ENCODE results near the gene TTLL6.

Gene TTLL6

DNA sequence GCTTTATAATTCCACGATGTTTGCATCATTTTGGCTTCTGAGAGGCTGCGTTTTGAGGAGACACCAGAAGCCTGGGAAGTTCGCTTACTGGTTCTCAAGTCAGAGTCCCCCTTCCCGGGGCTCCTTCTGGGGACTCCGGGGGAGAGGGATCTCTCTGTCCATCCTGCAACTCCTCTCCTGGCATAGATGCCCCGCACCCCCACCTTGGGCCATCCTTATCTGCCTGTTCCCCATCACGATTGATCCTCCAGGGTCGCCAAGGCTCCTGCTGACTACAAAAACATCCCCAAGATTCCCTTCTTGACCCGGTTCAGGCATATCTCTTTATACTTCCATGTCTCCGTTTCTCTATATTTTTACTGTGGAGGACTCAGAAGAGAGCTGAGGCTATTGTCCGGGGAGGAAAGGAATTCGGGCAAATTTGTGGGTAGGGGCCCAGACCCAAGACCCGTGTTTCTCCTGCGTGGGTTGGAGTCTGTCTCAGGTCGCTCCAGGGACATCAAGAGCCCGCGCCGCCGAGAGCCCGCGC is 70.0 kb downstream of the TTLL6 start:
- Histone ChIP-seq H2AFZ (ENCODE audit: low read length) (no peak overlapping the region), H3K4me1 (ENCODE audit: insufficient read depth, low read length, severe bottlenecking) (no peaks in the 10 kb centered on the region), H3K4me3 (ENCODE audit: low read depth, low read length, poor library complexity, severe bottlenecking) (no peak overlapping the region), H3K27me3 (ENCODE audit: insufficient read depth, low read length) (peaks cover 4% of the 10 kb centered on the region; the same call in 1 of the 2 replicates), H3K9ac (ENCODE audit: low read length) (no peak overlapping the region), H3K4me2 (ENCODE audit: low read length) (no peak overlapping the region), H3K9me3 (ENCODE audit: low read length) (no peaks in the 10 kb centered on the region), H3F3A (ENCODE audit: insufficient read depth, low read length) (no peaks in the 10 kb centered on the region), H3K36me3 (ENCODE audit: insufficient read depth, low read length) (no peaks in the 10 kb centered on the region), H3K9me2 (ENCODE audit: low read depth, low read length) (no peaks in the 10 kb centered on the region), H3K27ac (ENCODE audit: low read depth, low read length, poor library complexity, severe bottlenecking) (no peak overlapping the region), H4K20me1 (ENCODE audit: insufficient read depth, low read length) (no peaks in the 10 kb centered on the region), H3K79me2 (ENCODE audit: insufficient read depth, low read length) (no peaks in the 10 kb centered on the region)
- TF ChIP-seq, protein P1, sequence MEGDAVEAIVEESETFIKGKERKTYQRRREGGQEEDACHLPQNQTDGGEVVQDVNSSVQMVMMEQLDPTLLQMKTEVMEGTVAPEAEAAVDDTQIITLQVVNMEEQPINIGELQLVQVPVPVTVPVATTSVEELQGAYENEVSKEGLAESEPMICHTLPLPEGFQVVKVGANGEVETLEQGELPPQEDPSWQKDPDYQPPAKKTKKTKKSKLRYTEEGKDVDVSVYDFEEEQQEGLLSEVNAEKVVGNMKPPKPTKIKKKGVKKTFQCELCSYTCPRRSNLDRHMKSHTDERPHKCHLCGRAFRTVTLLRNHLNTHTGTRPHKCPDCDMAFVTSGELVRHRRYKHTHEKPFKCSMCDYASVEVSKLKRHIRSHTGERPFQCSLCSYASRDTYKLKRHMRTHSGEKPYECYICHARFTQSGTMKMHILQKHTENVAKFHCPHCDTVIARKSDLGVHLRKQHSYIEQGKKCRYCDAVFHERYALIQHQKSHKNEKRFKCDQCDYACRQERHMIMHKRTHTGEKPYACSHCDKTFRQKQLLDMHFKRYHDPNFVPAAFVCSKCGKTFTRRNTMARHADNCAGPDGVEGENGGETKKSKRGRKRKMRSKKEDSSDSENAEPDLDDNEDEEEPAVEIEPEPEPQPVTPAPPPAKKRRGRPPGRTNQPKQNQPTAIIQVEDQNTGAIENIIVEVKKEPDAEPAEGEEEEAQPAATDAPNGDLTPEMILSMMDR (IDR thresholded peaks at IDR 0.05; ENCODE audit: low read length), result no peak
- TF ChIP-seq EZH2 (IDR thresholded peaks at IDR 0.05; ENCODE audit: borderline replicate concordance, low read length), result no peak

DNA sequence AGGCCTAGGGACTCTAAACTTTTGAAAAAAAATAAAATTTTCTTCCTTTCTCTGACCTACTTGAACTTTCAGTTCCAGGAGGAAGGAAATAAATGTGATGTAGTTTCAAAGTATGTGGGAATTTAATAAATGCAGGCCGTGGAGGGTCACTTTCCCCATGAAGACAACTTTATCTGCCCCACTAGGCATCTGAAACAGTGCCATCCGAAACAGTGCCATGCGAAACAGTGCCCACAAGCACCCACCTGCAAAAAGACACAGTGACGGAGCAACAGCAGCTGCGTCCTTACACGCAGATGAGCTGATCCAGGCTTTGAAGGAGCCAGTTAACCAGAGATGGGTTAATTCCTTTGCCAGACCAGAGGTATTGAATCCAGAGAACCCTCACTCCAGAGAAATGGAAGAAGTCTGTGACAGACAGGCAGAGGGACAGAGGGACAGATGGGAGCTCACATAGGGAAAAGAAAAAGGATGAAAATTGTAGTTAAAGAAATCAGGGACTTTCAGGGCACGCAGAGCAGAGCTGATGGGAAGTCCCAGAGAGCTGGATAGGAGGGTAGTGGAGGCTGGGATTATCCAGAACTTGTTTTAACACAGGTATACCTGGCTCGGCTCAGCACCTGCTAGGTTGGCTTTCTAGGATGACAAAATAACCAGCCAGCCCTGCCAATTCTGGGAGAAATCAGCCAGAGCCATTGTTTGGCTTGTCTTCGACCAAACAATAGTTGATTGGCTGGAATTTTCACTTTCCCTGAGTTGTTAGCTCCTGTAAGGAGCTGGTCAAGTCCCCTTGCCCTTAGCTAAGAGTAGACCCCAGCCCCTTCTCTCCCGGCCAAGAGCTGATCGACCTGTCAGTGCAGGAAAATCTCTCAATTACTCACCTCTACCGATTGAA is 71.4 kb downstream of the TTLL6 start:
- TF ChIP-seq, protein P1 (IDR thresholded peaks at IDR 0.05; ENCODE audit: low read length), result no peak
- TF ChIP-seq EZH2 (IDR thresholded peaks at IDR 0.05; ENCODE audit: borderline replicate concordance, low read length), result no peak
- Histone ChIP-seq H2AFZ (ENCODE audit: low read length) (no peak overlapping the region), H3K79me2 (ENCODE audit: insufficient read depth, low read length) (no peaks in the 10 kb centered on the region), H3K4me3 (ENCODE audit: low read depth, low read length, poor library complexity, severe bottlenecking) (no peak overlapping the region), H3F3A (ENCODE audit: insufficient read depth, low read length) (no peaks in the 10 kb centered on the region), H3K9me3 (ENCODE audit: low read length) (no peaks in the 10 kb centered on the region), H3K4me2 (ENCODE audit: low read length) (no peak overlapping the region), H3K4me1 (ENCODE audit: insufficient read depth, low read length, severe bottlenecking) (no peaks in the 10 kb centered on the region), H3K27ac (ENCODE audit: low read depth, low read length, poor library complexity, severe bottlenecking) (no peak overlapping the region), H3K9ac (ENCODE audit: low read length) (no peak overlapping the region), H3K9me2 (ENCODE audit: low read depth, low read length) (no peaks in the 10 kb centered on the region), H4K20me1 (ENCODE audit: insufficient read depth, low read length) (no peaks in the 10 kb centered on the region), H3K27me3 (ENCODE audit: insufficient read depth, low read length) (no peaks in the 10 kb centered on the region), H3K36me3 (ENCODE audit: insufficient read depth, low read length) (no peaks in the 10 kb centered on the region)

DNA sequence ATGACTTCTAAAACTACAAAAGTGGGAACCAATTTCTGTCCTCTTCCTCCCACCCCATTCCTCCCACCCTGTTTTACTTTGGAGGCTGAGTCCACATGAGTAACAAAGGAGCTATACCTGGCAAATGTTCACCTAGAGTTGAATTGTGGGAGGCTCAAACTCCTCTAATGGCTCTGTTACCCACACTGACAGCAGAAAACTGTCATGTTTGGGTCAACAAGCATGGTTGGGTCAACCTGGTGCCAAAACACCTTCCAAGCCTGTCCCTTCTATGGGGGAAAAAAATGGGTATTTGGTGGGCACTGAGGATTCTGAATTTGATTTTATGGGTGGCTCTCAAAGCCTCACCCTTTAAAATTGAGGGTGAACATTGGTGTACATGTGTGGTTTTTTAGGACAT is 76.5 kb downstream of the TTLL6 start:
- Histone ChIP-seq H3K27ac (ENCODE audit: low read depth, low read length, poor library complexity, severe bottlenecking) (no peak overlapping the region), H3K36me3 (ENCODE audit: insufficient read depth, low read length) (no peaks in the 10 kb centered on the region), H3K9me3 (ENCODE audit: low read length) (no peaks in the 10 kb centered on the region), H3K27me3 (ENCODE audit: insufficient read depth, low read length) (no peaks in the 10 kb centered on the region), H3K9ac (ENCODE audit: low read length) (no peak overlapping the region), H3K9me2 (ENCODE audit: low read depth, low read length) (no peaks in the 10 kb centered on the region), H3K79me2 (ENCODE audit: insufficient read depth, low read length) (no peaks in the 10 kb centered on the region), H3K4me2 (ENCODE audit: low read length) (no peak overlapping the region), H4K20me1 (ENCODE audit: insufficient read depth, low read length) (no peaks in the 10 kb centered on the region), H2AFZ (ENCODE audit: low read length) (no peak overlapping the region), H3F3A (ENCODE audit: insufficient read depth, low read length) (no peaks in the 10 kb centered on the region), H3K4me1 (ENCODE audit: insufficient read depth, low read length, severe bottlenecking) (no peaks in the 10 kb centered on the region), H3K4me3 (ENCODE audit: low read depth, low read length, poor library complexity, severe bottlenecking) (no peak overlapping the region)
- TF ChIP-seq, protein P1 (IDR thresholded peaks at IDR 0.05; ENCODE audit: low read length), result no peak
- no peak for TF ChIP-seq EZH2 (IDR thresholded peaks at IDR 0.05; ENCODE audit: borderline replicate concordance, low read length)
